ENCODE measurements around the gene GFRA4.

The GFRA4 gene

DNA sequence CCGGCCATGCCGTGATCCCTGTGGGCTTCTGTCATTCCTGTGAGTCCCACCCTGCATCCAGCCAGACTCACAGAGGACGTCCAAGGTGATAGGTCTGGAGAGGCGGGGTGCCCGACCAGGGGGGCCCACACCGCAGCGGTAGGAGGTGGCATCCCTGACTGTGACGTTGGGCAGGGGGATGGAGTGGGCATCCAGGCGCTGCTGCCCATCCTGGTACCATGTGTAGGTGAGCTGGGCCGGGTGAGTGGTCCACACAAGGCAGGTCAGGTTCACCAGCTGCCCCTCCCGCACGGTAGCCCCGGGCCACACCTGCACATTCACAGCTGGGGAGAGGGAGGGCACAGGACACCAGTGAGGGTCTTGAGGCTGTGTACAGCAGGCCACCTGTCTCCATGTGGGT lies 30.2 kb upstream of the GFRA4 start:
- no peak for DNase-seq

DNA sequence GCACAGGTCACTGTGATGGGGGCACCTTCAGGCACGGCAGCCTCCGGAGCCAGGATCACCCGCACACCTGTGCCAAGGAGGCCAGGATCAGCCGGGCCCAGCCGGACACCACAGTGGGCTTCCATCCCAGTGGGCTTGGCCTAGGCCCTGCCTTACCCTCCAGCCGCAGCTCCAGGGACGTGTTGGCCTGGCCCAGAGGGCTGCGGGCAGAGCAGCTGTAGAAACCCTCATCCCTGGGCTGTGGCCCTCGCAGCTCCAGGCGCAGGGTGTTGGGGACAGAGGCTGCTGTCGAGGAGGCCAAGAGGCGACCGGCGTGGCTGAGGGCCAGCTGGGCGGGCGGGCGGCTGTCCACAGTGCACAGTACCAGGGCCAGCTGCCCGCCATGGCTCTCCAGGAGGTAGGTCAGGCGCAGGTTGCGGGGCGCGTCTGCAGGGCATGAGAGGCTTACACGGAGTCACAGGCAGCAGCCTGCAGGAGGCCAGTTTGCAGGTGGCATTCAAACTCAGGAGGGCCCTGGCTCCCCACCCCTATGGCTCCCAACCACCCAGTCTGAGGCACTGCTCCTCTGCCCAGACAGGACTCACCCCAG lies 29.6 kb upstream of the GFRA4 start:
- DNase-seq: no peak

DNA sequence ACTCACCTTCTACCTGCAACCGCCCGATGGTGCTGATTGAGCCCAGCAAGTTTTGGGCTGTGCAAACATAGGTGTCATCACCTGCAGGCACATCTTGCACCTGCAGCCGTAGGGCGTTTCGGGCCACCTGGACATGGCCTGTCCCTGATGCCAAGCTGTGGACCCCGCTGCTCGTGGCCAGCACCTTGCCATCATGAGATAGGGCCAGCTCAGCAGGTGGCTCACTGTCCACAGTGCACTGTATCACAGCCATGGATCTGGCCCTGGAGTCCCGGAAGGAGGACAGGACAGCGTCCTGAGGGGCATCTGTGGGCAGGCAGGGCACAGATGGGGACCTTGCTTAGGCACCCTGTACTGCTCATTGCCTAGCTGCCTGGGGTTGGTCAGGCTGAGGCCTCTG lies 28.7 kb upstream of the GFRA4 start:
- DNase-seq: no peak

DNA sequence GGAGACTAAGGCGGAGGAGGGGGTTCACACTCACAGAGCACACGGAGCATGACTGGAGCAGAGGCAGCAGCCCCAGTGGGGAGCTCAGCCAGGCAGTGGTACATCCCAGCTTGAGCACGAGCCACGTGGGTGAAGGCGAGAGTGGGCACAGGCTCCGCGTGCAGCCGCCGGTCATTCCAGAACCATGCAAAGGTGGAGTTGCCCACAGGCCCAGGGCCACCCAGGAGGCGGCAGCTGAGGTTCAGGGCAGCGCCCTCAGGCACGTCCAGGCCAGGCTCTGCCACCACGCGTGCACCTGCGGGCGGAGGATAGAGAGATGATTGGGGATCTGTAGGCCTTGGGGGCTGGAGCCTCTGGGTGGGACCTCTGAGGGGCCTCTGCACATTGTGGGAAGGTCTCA lies 28.1 kb upstream of the GFRA4 start:
- DNase-seq: no peak

DNA sequence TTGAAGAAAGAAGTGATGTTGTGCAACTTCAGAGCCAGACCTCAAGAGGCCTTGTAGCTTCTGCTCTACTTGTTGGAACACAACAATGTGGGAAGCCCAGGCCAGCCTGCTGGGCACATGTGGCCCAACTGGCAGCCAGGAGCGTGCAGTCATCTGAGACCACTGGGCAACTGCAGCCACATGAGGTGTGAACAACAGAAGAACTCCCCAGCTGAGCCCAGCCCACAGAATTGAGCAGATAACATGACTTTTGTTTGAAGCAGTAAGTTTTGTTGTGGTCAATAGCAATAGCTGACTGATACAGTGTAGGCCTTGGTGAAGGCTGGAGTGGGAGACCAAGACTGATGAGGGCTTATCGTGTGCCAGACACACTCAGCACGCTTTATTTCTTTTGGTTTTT lies 27.2 kb upstream of the GFRA4 start:
- DNase-seq: no peak

DNA sequence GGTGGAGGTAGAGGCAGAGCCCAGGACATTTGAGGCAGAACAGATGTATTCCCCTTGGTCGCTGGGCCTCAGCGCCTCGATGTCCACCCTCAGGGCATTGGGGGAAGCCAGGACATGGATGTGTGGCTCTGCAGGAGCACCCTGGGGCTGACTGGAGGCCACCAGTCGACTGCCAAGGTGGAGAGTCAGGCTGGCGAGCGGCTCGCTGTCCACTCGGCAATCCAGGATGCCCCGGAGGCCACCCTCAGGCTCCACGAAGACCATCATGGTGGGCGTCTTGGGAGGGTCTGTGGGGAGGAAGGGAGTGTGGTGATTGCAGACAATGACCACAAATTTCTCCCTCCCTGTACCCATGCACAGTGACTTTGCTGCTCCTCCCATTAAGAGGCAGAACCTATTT lies 26.8 kb upstream of the GFRA4 start:
- DNase-seq: no peak

DNA sequence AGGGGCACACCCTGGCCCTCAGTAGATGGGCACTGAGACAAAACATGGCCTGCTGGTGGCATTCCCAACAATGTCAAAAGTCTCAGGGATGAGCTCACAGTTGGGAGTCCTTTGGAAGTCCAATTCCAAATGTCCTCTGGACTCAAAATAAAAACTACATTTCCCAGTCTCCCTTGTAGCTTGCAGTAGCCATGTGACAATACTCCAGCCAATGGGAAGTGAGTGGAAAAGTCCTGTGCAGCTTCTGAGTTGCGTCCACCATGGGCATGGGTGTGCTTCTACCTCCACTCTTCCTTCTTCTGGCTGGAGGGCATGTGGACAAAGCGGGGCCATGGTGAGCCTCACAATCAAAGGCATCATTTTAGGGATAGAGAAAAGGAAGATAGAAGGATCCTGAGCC lies 24.5 kb upstream of the GFRA4 start:
- no peak for DNase-seq

DNA sequence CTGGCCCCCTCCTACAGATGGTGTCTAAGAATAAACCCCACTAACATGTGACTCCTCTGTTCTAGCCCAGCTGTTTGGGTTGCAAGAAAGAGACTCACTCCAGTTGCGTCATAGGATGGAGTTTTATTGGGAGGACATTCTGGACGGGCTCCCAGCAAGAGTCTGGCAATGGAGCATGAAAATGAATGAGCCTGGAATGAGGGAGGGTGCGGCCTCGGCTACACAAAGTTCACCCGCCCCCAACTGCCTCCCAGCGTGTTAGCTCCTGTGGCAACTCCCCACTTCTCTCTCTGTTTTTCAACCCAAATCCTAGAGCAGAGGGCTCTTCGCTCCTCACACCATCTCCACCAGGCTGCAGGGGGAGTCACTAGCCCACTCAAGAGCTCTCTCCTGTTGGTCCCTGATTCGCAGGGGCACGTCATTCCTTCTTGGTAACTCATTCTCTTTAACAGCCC lies 23.7 kb upstream of the GFRA4 start:
- DNase-seq: no peak

DNA sequence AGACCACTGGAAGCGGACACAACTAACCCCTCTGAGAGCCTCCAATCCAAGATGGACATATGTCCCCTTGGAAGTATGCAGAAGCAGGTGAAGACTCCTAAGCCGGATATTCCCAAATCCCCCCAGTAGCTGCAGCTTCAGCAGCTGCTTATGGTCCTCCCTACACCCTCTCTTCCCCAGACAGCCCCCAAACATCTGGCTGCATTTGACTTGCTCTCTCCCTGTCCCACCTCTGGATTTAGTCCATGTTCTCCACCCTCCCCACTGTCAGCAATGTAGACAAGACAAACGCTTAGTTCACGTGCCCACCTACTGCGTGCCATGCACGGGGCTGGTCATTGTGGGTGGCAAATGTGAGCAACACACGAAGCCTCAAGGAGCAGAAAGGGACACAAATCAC lies 23.2 kb upstream of the GFRA4 start:
- DNase-seq: no peak

DNA sequence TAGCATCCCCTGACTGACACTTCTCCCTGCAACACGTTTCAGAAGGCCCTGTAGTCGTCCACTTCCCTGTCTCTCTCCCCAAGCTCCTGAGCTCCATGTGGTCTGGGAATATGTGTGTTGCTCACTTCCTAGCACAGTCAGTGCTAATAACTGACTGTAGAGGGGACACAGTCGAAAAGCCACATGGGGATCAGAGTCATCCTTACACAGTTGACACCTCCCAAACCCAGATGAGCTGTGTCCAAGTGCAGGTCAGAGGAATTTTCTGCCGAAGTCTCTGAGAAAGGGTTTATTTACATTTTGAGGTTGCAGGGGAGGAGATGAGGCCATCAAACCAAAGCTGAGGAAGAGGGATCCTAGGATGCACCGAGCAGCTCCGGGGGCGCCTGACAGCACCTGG lies 22.1 kb upstream of the GFRA4 start:
- DNase-seq: no peak

DNA sequence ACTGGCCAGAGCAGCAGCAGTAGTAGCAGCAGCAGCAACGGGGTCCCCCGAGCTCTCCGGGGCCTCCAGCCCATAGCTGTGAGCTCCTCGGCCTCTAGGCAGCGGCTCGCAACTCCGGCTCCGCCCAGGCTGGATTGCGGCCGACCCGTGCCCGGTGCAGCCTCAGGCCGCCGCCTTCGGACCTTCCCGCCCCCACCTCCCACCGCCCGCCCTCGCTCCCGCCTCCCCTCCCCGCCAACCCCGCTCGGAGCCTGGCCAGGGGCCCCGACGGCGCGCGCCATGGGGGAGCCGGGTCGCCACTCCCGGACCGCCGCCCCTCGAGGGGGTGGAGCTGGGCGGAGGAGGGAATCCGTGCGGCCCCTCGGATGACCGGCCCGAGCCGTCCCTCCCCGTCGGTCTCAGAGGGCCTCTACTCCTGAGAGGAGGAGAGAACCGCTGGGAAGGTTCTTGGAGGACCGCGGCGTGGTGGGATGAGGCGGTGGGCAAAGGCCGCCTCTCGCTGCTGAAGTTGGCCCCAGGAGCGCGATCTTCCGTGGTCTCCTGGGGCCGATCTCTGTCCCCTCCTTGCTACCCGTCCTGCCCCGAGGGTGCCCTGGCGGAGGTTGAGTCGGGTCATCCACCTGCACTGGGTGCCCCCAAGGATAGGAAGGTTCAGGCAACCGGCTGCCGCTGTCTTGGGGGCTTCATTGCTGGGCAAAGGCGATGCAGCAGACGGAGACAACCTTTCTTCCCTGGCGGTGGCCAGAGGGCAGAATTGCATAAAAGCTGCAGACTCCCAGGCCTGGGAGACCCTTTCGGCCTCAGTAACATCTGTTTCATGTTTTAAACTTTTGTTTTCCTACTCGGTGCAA lies 19.0 kb upstream of the GFRA4 start, which contains the start of gene ADAM33:
Gene ADAM33, minus strand, starts transcription at position 80 of the 851 bp plus-strand sequence. Its CDS starts 6 bp downstream, at position 74.
- no peak for DNase-seq

DNA sequence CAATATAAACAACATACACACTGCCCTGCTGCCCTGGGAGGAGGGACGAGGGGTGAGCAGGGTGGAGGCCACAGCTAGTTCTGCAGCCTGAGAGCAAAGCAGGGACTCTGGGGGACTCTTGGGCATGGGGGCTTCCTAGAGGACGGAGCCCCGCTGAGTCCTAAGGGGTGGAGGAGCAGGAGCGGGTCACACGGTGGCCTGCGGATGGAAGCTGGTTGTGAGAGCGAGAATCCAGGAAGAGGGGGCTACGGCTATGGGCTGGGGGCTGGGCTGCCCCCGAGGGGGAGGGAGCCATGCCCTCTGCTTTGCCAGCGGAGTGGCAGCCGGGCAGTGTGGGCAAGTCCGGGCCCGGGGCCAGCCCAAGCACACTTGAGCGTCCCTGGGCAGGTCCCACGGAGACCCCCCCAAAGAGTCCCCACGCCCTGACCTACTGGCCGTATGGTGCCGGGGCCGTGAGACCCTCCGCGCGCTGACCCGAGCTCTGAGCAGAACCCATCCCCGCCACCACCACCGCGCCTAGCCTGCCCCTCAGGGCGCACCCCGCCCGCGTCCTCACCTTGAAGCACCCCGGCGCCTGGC lies 18.2 kb upstream of the GFRA4 start:
- no peak for DNase-seq

DNA sequence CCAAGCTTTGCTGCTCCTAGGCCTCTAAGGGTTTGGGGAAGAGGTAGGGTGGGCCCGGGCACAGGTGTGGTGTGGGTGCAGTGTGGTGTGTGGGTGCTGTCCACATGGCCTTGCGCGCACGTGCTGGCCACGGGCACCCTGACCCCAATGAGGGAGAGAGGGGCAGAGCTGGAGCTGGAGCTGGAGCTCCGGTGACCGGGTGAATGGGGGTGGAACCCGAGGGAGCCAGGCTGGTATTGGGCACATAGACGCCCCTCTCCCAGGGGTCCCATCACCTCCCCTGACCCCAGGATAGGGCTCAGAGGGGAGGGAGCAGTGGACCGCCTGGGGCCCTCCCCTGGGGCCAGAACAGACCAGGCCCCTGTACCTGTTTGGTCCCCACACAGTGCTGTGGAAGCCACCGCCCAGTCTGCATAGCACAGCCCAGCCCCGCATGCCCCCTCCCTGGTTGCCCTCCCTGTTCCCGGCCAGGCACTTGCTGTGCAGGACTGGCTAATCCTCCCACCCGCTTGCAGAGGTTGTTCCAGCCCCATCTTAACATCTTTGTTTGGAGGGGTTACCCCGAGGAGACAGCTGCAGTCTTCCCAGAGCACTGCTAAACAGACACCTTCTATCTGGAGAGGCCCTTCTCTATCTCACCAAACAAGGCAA lies 17.6 kb upstream of the GFRA4 start:
- no peak for DNase-seq

DNA sequence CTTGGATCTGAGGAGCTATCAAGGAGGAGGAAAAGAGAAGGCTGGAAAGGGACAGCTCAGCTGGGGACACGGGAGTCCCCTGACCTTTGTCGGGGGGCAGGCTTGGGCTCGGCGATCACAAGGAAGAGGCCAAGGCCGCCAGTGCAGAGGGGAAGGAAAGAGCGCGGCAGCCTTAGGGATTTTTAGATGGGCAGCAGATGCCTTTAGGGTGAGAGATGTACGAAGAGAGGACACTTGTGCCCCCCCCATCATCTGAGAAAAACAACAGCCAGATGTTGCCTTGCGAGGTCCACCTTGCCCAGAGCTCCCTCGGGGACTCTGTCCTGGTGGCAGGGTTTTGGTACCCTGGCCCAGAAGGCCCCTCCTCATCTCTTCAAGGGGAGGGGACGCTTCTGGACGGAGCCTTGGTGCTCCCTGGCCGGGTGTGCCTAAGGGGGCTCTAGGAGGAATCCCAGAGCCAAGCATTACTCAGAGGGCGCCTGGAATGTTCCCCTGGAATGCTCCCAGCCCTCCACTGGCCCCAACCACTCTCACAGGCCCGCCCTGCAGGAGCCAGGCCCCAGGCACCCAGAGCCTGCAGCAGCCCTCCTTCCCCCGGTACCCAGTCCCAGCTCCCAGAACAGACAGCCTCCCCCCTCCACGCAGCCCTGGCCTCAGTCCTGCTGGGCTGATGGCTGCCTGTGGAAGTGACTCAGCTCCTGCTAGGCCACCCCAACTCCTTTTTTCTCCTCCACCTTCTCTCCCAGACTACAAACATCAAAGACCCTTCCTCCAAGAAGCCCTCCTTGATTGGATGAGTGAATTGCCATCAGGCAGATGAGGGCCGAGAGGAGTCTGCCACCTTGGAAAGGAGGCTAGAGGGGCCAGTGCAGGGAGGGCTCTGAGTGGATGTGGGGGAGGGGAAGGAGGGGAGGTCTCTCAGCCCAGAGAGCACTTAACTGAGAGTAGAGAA lies 16.8 kb upstream of the GFRA4 start:
- no peak for DNase-seq

DNA sequence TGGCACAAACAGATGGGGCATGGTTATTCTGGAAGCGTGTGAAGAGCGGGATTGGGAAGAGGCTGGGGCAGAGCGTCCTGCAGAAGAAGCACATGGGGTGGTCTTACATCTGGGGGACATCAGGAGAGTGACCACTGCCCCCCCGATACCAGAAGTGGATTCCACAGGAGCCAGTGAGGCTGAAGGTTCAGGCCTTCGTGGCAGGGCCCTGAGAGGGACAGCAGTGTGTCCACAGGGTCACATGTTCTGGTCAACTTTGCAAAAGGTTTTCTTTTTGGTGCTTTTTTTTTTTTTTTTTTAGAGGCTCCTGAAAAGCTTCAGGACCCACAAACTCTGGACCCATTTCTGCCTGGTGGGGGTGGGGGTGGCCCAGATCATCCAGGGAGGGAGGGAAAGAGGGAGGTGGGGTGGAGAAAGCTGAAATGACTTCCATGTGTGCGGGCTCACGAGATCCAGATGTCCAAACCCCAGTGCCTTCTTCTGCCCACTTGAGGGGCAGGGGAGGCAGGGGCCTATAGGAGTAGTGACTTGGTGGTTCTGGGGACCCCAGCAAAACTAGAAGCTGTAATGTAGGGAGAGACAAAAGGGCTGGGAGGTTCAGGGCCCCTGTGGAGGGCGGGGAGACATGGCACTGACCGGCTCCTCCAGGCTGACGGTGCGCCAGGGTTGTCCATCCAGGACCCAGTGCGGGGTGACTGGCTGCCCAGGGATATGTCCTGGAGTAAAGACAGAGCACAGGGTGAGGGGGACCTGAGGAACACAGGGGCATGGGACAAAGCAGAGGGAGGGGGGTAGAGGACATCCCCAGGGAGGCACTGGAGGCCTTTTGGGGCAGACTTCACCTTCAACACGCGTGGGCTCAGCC lies 15.9 kb upstream of the GFRA4 start:
- no peak for DNase-seq

DNA sequence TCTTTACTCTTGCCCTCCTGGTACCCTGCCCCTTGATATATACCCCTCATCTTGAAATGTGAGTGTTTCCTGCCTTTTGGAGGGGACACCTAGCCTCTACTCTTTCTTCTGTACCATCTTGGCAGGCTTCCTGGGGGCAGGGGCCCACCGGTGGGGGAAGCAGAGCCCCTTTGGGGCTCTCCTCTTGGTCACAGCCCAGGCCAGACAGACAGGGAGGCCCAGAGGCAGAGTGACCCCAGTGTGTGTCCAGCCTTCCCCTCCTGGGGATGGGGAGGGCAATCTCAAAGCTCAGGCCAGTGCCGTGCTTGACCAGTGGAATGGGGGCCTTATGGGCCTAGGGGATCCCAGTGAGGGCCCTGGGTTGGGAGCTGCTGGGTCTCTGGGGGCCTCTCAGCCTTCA lies 15.0 kb upstream of the GFRA4 start:
- no peak for DNase-seq

DNA sequence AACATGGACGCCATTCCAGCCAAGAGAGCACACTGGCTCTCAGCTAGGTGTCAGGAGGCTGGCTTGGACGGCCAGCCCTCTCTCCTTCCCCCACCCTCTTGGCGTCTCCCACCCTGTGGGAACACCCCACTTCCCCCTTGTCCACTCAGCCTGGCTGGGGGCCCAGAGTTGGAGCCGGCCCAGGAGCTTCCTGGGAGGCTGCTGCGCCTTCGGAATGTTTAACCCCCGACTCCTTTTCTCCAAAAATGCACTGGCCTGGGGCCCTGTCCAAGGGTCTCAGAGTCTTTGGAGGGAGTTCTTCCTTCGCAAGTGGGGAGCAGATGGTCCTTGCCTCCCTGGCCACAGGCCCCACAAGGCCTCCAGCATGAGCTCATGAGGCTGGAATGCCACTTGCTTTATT lies 14.5 kb upstream of the GFRA4 start:
- DNase-seq: no peak

DNA sequence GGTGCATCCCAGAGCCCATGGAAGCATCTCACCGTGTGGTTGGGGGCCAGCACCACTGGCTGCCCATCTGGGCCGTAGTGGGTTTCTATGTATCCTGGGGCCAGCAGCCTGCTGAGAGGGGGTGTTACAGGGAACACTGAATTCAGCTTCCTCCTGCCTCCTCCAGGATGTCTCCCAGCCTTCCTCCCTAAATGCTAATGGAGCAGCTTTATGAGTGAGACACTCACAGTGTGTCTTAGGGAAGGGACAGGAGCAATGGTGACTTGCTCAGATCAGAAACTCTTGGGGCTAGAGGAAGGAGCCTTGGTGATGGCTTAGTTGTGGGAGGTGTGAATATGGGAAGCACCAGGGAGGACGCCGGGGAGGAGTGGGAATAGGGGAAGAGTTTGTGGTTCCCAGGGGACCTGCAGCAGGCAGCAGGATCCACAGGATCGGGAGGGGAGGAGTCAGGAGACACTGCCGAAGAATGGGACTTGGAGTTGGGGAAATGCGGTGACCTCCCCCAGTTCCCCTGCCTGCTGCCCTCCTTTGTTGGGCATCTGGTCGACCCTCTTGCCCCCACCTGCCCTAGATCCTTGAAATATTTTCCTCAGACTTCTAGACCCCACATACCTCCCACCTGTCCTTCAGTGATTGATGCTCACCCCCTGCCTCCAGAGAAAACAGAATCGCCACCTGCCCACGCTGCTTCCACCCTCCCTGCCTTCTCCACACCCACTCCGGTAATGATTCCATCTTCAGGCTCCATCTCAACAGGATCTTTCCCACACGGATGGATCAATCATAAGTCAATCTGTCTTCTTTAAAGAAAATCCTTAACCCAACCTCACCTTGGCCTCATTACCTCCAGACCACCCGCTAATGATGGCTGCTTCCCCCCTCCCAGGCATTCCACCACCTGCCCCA lies 12.0 kb upstream of the GFRA4 start:
- DNase-seq: no peak

DNA sequence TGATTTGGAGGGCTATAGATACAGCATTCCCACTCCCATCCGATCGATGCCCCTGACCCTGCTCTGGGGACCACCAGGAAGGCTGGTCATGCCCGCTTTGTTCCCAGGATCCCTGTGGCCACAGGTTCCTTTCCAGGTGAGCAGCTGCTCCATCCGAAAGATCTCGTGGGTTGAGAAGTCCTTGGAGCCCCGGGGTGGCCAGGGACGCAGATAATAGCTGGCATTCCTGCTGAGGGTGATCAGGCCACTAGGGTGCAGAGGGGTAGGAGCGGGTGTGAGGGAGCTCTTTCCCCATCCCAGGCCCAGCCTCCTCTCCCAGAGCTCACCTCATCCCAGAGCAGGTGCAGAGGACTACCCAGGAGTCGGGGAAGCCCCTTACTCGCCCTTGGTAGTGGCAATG lies 11.2 kb upstream of the GFRA4 start:
- no peak for DNase-seq

Data from activated T-cell treated with anti-CD3 and anti-CD28 coated beads, Interleukin-2, amount 50 U/mL, for 48 hours (primary cell).